GM23248 (cell line): ENCODE data around the gene FRAT2. TPM values are rescaled to one million over a fixed set of nuclear protein-coding genes. Genes with fewer than 3 reads are reported as not detected.

ENCODE experiments used
- DNase-seq: peaks from one replicate; pipeline ENCODE4 v3.0.0-alpha.2; 2015
- H2AFZ ChIP-seq: fragments of 200-600 bp; sonication (generic); 2 replicates; pipeline ENCODE4 v1.6.1; 2016; ENCODE audit warnings: antibody characterized with exemption
- H3F3A ChIP-seq: fragments of 200-600 bp; sonication (generic); 2 replicates; pipeline ENCODE4 v1.6.1; 2016; ENCODE audit warnings: mild to moderate bottlenecking, antibody characterized with exemption, mixed run types; ENCODE audit not compliant: insufficient read depth
- H3K27ac ChIP-seq: fragments of 200-600 bp; sonication (generic); 2 replicates; pipeline ENCODE4 v1.5.1; 2016; ENCODE audit warnings: mild to moderate bottlenecking
- H3K27me3 ChIP-seq: fragments of 200-600 bp; sonication (generic); replicated peaks from 2 replicates; pipeline ENCODE4 v1.6.1; 2016; ENCODE audit warnings: mild to moderate bottlenecking; ENCODE audit not compliant: insufficient read depth
- H3K36me3 ChIP-seq: fragments of 200-600 bp; sonication (generic); 2 replicates; pipeline ENCODE4 v1.6.1; 2016; ENCODE audit warnings: low read depth, mild to moderate bottlenecking
- H3K4me1 ChIP-seq: fragments of 200-600 bp; sonication (generic); 2 replicates; pipeline ENCODE4 v1.6.1; 2016; ENCODE audit warnings: mild to moderate bottlenecking; ENCODE audit not compliant: insufficient read depth
- H3K4me2 ChIP-seq: fragments of 200-600 bp; sonication (generic); one replicate; pipeline ENCODE4 v1.6.1; 2016; ENCODE audit warnings: mild to moderate bottlenecking; ENCODE audit not compliant: unreplicated experiment
- H3K4me3 ChIP-seq: fragments of 200-600 bp; sonication (generic); 2 replicates; pipeline ENCODE4 v1.5.1; 2016; ENCODE audit warnings: mild to moderate bottlenecking
- H3K79me2 ChIP-seq: fragments of 200-600 bp; sonication (generic); 2 replicates; pipeline ENCODE4 v1.6.1; 2016; ENCODE audit warnings: mild to moderate bottlenecking; ENCODE audit not compliant: insufficient read depth
- H3K9ac ChIP-seq: fragments of 200-600 bp; sonication (generic); 2 replicates; pipeline ENCODE4 v1.6.1; 2016; ENCODE audit warnings: mild to moderate bottlenecking
- H3K9me2 ChIP-seq: fragments of 200-600 bp; sonication (generic); 2 replicates; pipeline ENCODE4 v1.6.1; 2016; ENCODE audit warnings: mixed run types, mild to moderate bottlenecking, moderate library complexity; ENCODE audit not compliant: insufficient read depth
- H3K9me3 ChIP-seq: fragments of 200-600 bp; sonication (generic); one replicate; pipeline ENCODE4 v1.6.1; 2017; ENCODE audit warnings: low read depth
- H4K20me1 ChIP-seq: fragments of 200-600 bp; sonication (generic); 2 replicates; pipeline ENCODE4 v1.6.0; 2016; ENCODE audit not compliant: insufficient read depth
- EZH2 ChIP-seq: fragments of 200-600 bp; sonication (generic); IDR thresholded peaks from 2 replicates; pipeline ENCODE4 v1.6.1; 2018; ENCODE audit warnings: antibody characterized with exemption, mild to moderate bottlenecking; ENCODE audit not compliant: insufficient read depth, poor library complexity, severe bottlenecking
- EZH2phosphoT487 ChIP-seq: fragments of 200-600 bp; sonication (generic); IDR thresholded peaks from 2 replicates; pipeline ENCODE4 v1.6.1; 2018; ENCODE audit warnings: antibody characterized with exemption, moderate library complexity, mild to moderate bottlenecking, low read depth; ENCODE audit not compliant: insufficient read depth
- WGBS, 2 experiments: methylation state at CpG; one replicate each; pipeline ENCODE4 v1.1.6; 2015 to 2017; ENCODE audit warnings: low lambda C conversion rate in 2 of 2, low coverage in 1 of 2; ENCODE audit errors: missing lambda C conversion rate in 2 of 2; 5-methylcytosine and 5-hydroxymethylcytosine counted together
- in situ Hi-C: fragments of 300-500 bp; cut with MboI; formaldehyde crosslinking; loops from 2 replicates; pipeline ENCODE4 v1.15.0; 2020
- polyA plus RNA-seq: library from polyadenylated mRNA; unstranded; fragments of >200 nt; fragmentation: Nextera tagmentation; extraction: Ambion mirVana; gene quantifications from 2 replicates; pipeline ENCODE4 v1.2.1, GENCODE V29; 2016
- total RNA-seq: library from RNA; depleted of rRNA; stranded (reverse); fragments of >200 nt; shearing (Covaris generic); gene quantifications from 2 replicates; pipeline ENCODE4 v1.2.3, GENCODE V29; 2014

Gene FRAT2
- total and polyA plus RNA-seq, 2 experiments from 2014 or later = 1.6 to 10.3 TPM

DNA sequence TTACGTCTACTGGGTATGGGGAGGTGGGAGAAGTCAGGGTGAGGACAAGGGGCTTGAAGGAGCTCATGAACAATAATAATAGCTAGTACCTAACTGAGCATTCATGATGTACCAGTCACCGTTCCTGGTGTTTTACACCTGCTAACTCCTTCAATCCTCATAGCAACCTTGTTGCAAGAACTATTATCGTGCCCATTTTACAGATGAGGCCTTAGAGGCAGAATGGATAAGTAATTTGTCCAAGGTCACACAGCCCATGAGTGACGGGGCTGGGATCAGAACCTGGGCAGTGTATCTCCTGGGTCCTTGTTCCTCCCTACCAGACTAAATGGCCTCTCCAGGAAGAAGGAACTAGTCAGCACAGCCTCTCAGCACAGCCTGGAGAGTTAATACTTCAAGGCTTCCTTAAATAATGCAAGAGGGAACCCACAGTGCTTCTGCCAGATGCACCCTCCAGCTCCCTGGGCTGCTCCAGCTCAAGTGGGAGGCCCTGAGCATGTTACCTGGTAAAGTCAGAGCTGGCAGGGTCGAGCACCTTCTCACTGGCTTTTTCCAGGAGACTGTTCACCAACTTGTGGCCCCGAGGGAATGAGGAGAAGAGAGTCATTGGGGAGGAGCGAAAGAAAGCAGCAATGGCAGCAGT is 37.8 kb upstream of the FRAT2 start:
- Histone ChIP-seq H4K20me1 (no peaks in the 10 kb centered on the region), H3K4me2 (no peak overlapping the region), H3K4me1 (no peaks in the 10 kb centered on the region), H3F3A (no peaks in the 10 kb centered on the region), H3K9me3 (no peaks in the 10 kb centered on the region), H2AFZ (no peak overlapping the region), H3K9ac (no peak overlapping the region), H3K27me3 (no peaks in the 10 kb centered on the region), H3K27ac (no peak overlapping the region), H3K79me2 (no peaks in the 10 kb centered on the region), H3K4me3 (no peak overlapping the region), H3K36me3 (no peaks in the 10 kb centered on the region; the same call in 1 of the 2 replicates), H3K9me2 (no peaks in the 10 kb centered on the region)
- no peak for DNase-seq
- WGBS, 2 experiments = 96 to 99% methylated on average over 7 of the region's 7 CpGs
- in situ Hi-C loops = no loop called here
- TF ChIP-seq EZH2phosphoT487 (no peak), EZH2 (no peak)

DNA sequence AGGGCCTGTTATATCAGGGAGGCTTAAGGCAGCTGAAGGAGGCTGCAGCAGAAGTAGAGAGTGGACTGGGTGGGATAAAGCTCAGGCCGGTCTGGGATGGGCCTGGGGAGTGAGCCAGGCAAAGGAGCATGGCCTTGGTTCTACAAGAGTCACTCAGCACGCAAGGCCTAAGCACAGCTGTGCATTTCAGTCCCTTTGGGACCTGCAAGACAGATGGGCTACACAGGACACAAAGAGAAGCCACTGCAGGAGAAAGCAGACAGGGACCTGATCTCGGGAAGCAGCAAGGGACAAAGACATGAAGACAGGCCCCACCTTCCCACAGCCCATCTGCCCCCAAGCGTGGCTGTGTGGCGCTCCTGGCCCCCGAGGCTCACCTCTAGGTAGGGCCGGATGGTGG is 37.2 kb upstream of the FRAT2 start:
- DNase-seq = no peak
- no peaks in the 10 kb centered on the region for H3K4me1 ChIP-seq
- H3K9me2 ChIP-seq = no peaks in the 10 kb centered on the region
- in situ Hi-C loops = no loop called here
- 87 to 89% methylated on average over 5 to 7 of the region's 7 CpGs for WGBS, 2 experiments
- no peaks in the 10 kb centered on the region for H4K20me1 ChIP-seq
- H3K4me2 ChIP-seq = no peak overlapping the region
- no peak overlapping the region for H2AFZ ChIP-seq
- no peaks in the 10 kb centered on the region for H3F3A ChIP-seq
- no peak overlapping the region for H3K27ac ChIP-seq
- H3K9me3 ChIP-seq = no peaks in the 10 kb centered on the region
- H3K79me2 ChIP-seq = no peaks in the 10 kb centered on the region
- no peak overlapping the region for H3K9ac ChIP-seq
- H3K4me3 ChIP-seq = no peak overlapping the region
- no peak for TF ChIP-seq EZH2phosphoT487
- no peak for TF ChIP-seq EZH2
- H3K27me3 ChIP-seq = no peaks in the 10 kb centered on the region
- no peaks in the 10 kb centered on the region; the same call in 1 of the 2 replicates for H3K36me3 ChIP-seq

DNA sequence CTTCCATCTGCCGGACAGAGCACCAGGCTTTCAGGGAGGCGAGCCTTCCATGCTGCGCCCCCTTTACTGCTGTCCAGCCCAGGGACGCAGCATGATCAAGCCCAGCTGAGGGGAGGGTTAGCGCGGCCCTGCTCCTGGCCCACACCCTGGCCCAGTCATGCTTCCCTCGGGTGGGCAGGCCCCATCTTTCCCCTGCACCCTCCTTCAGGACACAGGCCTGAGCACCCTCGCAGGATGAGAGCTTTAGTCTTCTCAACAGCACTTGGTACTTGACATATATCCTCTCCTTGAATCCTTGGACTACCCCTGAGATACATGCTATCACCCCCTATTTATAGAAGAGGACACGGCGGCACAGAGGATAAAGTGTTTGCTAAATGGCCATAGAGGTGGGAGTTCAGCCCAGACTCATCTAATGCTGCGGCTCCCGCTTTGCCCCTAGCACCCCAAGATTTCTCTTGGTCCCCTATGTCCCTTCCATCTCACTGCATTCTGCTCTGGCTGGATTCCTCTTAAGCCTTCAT is 32.7 kb upstream of the FRAT2 start:
- in situ Hi-C loops = no loop called here
- no peak overlapping the region for H3K4me2 ChIP-seq
- no peaks in the 10 kb centered on the region for H3F3A ChIP-seq
- TF ChIP-seq EZH2phosphoT487 (no peak), EZH2 (no peak)
- no peaks in the 10 kb centered on the region for H3K9me2 ChIP-seq
- no peak for DNase-seq
- H3K79me2 ChIP-seq = no peaks in the 10 kb centered on the region
- H2AFZ ChIP-seq = no peak overlapping the region
- H4K20me1 ChIP-seq = no peaks in the 10 kb centered on the region
- H3K27ac ChIP-seq = no peak overlapping the region
- no peaks in the 10 kb centered on the region for H3K36me3 ChIP-seq
- no peaks in the 10 kb centered on the region for H3K27me3 ChIP-seq
- WGBS, 2 experiments = 93 to 94% methylated on average over 12 of the region's 12 CpGs
- H3K4me1 ChIP-seq = no peaks in the 10 kb centered on the region
- no peak overlapping the region for H3K4me3 ChIP-seq
- H3K9ac ChIP-seq = no peak overlapping the region
- H3K9me3 ChIP-seq = no peaks in the 10 kb centered on the region

DNA sequence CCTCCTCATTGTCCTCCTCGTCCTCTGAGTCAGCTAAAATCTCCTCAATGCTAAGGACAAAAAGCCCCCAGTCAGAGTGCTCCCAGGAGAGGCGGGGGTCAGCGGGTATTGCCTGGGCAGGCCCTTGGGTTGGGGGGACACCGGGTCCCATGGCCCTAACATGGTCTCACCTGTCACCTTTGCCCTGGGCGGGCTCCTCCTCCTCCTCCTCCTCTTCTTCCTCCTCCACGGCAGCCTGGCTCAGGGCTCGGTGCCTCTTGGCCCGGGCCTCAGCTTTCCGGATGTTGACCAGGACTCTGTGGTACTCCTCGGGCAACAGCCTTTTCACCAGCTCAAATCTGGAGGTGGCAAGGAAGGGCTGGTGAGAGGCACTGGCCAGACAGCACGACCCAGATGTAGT is 32.0 kb upstream of the FRAT2 start:
- H3K79me2 ChIP-seq = no peaks in the 10 kb centered on the region
- H3K4me2 ChIP-seq = no peak overlapping the region
- no peak overlapping the region for H3K4me3 ChIP-seq
- no peak for DNase-seq
- WGBS, 2 experiments = 86 to 88% methylated on average over 11 of the region's 11 CpGs
- no peak overlapping the region for H2AFZ ChIP-seq
- no peaks in the 10 kb centered on the region for H3K36me3 ChIP-seq
- no peak overlapping the region for H3K27ac ChIP-seq
- no peaks in the 10 kb centered on the region for H3F3A ChIP-seq
- H3K9me2 ChIP-seq = no peaks in the 10 kb centered on the region
- H3K9ac ChIP-seq = no peak overlapping the region
- H3K27me3 ChIP-seq = no peaks in the 10 kb centered on the region
- no peaks in the 10 kb centered on the region for H3K4me1 ChIP-seq
- no peaks in the 10 kb centered on the region for H3K9me3 ChIP-seq
- TF ChIP-seq EZH2 (no peak), EZH2phosphoT487 (no peak)
- H4K20me1 ChIP-seq = no peaks in the 10 kb centered on the region
- in situ Hi-C loops = no loop called here
